ENCODE results near the gene COX7C.

COX7C gene

DNA sequence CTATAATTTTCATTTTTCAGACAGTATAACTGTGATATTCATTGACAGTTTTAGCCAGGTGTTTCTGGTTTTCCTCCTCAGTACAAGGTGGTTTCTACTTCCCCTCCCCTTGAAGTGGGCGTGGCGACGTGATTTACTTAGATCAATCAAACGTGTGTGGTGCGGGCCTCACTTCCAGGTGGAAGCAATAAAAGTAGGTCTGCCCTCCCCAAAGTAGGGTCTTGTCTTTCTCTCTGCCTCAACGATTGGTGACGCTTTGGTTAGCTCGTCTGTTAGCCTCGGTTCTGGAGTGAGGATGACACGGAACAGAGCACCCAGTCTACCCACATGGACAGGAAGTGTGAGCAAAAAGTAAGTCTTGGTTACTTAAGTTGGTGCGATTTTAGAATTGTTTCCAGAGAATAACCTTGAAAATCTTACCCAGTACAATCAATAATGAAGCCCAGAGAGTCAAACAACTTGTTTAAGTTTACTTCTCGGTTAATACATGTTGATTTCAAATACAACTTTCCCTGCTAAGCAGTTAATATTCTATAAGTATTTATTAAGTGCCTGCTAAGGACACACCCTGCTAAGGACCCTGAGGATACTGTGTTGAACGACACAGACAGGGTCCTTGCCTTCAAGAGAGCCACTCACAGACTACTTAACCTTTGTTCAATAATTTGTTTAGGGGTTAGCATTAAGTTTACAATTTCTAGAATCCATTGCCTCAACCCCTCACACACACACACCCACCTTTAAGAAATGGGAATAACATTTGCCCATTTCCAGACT lies 48.4 kb downstream of the COX7C start:
- no peak for DNase-seq

- no peak for DNase-seq
Measured at GRCh38 chr5:86666981-86667380, 49.2 kb downstream of the COX7C start.

Measured in islet precursor cell (in vitro differentiated cells).